Keratinocyte (primary cell): ENCODE results near the gene PIGL.

Experiments used
- CTCF ChIP-seq, 3 experiments: IDR thresholded peaks in 1 of 3; conservative IDR thresholded peaks in 1 of 3; optimal IDR thresholded peaks in 1 of 3; 2 replicates in 2 of 3; 3 replicates in 1 of 3; pipeline versions ENCODE3 to v1.5.1; 2011; ENCODE audit warnings: low read length in 3 of 3, mild to moderate bottlenecking in 3 of 3, moderate library complexity in 2 of 3, control low read depth in 1 of 3, inconsistent platforms in 1 of 3; ENCODE audit not compliant: insufficient read depth in 2 of 3; ENCODE audit errors: extremely low read depth in 1 of 3
- EZH2 ChIP-seq: IDR thresholded peaks from one replicate; pipeline ENCODE4 v1.6.1; 2012; ENCODE audit warnings: inconsistent platforms, mild to moderate bottlenecking, low read length, moderate library complexity

GRCh38 chr17:16348586-16348985 is 131.6 kb downstream of the PIGL start:
- no peak for TF ChIP-seq CTCF (optimal IDR thresholded peaks at IDR 0.05 in 1 of 3, IDR thresholded peaks at IDR 0.05 in 1 of 3, conservative IDR thresholded peaks at IDR 0.05 in 1 of 3; ENCODE audit: extremely low read depth in 1 of 3, insufficient read depth in 2 of 3, low read length in 3 of 3)
- no peak for TF ChIP-seq EZH2
